ENCODE results near the gene RFWD3. TPM values are rescaled to one million over a fixed set of nuclear protein-coding genes. Genes with fewer than 3 reads are reported as not detected.
"Not testable (repeated sequence)": the region's sequence is repeated elsewhere in the genome, so short reads cannot be mapped to it uniquely, and the experiment has no call there.

RFWD3 gene
- polyA plus RNA-seq (ENCODE audit: insufficient read length): 35.4 TPM
- long read RNA-seq, donor 1, full-length matches to known transcripts: 7 of 19 reads
- long read RNA-seq, donor 1, partial matches to known transcripts: 12 of 19 reads
- long read RNA-seq, donor 1, other reads (novel, unspliced or antisense): 0 of 19 reads
- long read RNA-seq, donor 2, partial matches to known transcripts: 0 of 4 reads
- long read RNA-seq, donor 2, other reads (novel, unspliced or antisense): 0 of 4 reads
- long read RNA-seq, donor 3, partial matches to known transcripts: 0 of 6 reads
- long read RNA-seq, donor 3, other reads (novel, unspliced or antisense): 0 of 6 reads
- long read RNA-seq, donor 4: 0 reads
- long read RNA-seq, donor 5, full-length matches to known transcripts: 3 of 3 reads
- long read RNA-seq, donor 5, partial matches to known transcripts: 0 of 3 reads
- long read RNA-seq, donor 5, other reads (novel, unspliced or antisense): 0 of 3 reads
- long read RNA-seq, donor 6, full-length matches to known transcripts: 3 of 3 reads
- long read RNA-seq, donor 6, partial matches to known transcripts: 0 of 3 reads
- long read RNA-seq, donor 6, other reads (novel, unspliced or antisense): 0 of 3 reads
- long read RNA-seq, donor 7, full-length matches to known transcripts: 4 of 4 reads
- long read RNA-seq, donor 7, partial matches to known transcripts: 0 of 4 reads
- long read RNA-seq, donor 7, other reads (novel, unspliced or antisense): 0 of 4 reads
- long read RNA-seq, donor 8, partial matches to known transcripts: 0 of 1 reads
- long read RNA-seq, donor 8, other reads (novel, unspliced or antisense): 0 of 1 reads

- peak; percentile 97 for DNase-seq
Measured at GRCh38 chr16:74666425-74667254, at the start of gene RFWD3. Gene RFWD3 (minus strand): TSS chr16:74666877. CDS start chr16:74661449, 5,428 bp downstream.

- no peak for DNase-seq
Measured at GRCh38 chr16:74716355-74716754, 49.7 kb upstream of the RFWD3 start.

GRCh38 chr16:74713876-74714275, 47.2 kb upstream of the RFWD3 start:
- no peak for DNase-seq

GRCh38 chr16:74713325-74713724, 46.6 kb upstream of the RFWD3 start:
- no peak for DNase-seq

- no peak for DNase-seq
Measured at GRCh38 chr16:74711938-74712337, 45.3 kb upstream of the RFWD3 start.

GRCh38 chr16:74710401-74710800, 43.7 kb upstream of the RFWD3 start:
- no peak for DNase-seq

- DNase-seq: peak; percentile 65
Measured at GRCh38 chr16:74709441-74709877, 42.8 kb upstream of the RFWD3 start.

- DNase-seq: peak; percentile 28
Measured at GRCh38 chr16:74700438-74701225, 34.0 kb upstream of the RFWD3 start, which contains the start of gene MLKL. Gene MLKL (minus strand): TSS chr16:74700862. CDS start chr16:74695757, 5,105 bp downstream.

GRCh38 chr16:74700116-74700437, 33.4 kb upstream of the RFWD3 start:
- no peak for DNase-seq

- no peak for DNase-seq
Measured at GRCh38 chr16:74699666-74700065, 33.0 kb upstream of the RFWD3 start.

GRCh38 chr16:74698222-74698621, 31.5 kb upstream of the RFWD3 start:
- DNase-seq: no peak

- DNase-seq: peak; percentile 59
Measured at GRCh38 chr16:74695450-74696422, 29.1 kb upstream of the RFWD3 start.

- no peak for DNase-seq
Measured at GRCh38 chr16:74691093-74691855, 24.6 kb upstream of the RFWD3 start.

GRCh38 chr16:74682556-74682955, 15.9 kb upstream of the RFWD3 start:
- no peak for DNase-seq

- DNase-seq: no peak
Measured at GRCh38 chr16:74680681-74681080, 14.0 kb upstream of the RFWD3 start.

- DNase-seq: no peak
Measured at GRCh38 chr16:74679983-74680382, 13.3 kb upstream of the RFWD3 start.

- no peak for DNase-seq
Measured at GRCh38 chr16:74677868-74678267, 11.2 kb upstream of the RFWD3 start.

GRCh38 chr16:74673876-74674275, 7.2 kb upstream of the RFWD3 start:
- no peak for DNase-seq

GRCh38 chr16:74668877-74669276, 2.2 kb upstream of the RFWD3 start:
- DNase-seq: not testable (repeated sequence)
